Liver (tissue), 9 donors: Measurements from ENCODE around the gene SLC9B2. TPM values are rescaled to one million over a fixed set of nuclear protein-coding genes. Genes with fewer than 3 reads are reported as not detected.
A peak's percentile ranks its signal among the peaks of the same experiment; 100 is the strongest.

ENCODE experiments used
- DNase-seq: peaks from one replicate; pipeline ENCODE4 v3.0.0-alpha.2; 2017; ENCODE audit warnings: low spot score
- H3K27ac ChIP-seq, 2 donors: one replicate each; pipeline ENCODE4 v1.7.0; 2013; ENCODE audit warnings: inconsistent platforms in 2 of 2, low read length in 2 of 2, control low read depth in 1 of 2, low read depth in 1 of 2, mild to moderate bottlenecking in 1 of 2
- H3K27me3 ChIP-seq, 4 donors: one replicate each; pipeline versions ENCODE4 v1.6.1 to v1.7.0; 2013; ENCODE audit warnings: low read length in 3 of 4, inconsistent platforms in 1 of 4, mild to moderate bottlenecking in 1 of 4, moderate library complexity in 1 of 4; ENCODE audit not compliant: control insufficient read depth in 4 of 4, insufficient read depth in 4 of 4
- H3K36me3 ChIP-seq, 4 donors: one replicate each; pipeline versions ENCODE4 v1.6.1 to v1.7.0; 2013; ENCODE audit warnings: low read length in 3 of 4, mild to moderate bottlenecking in 3 of 4, low read depth in 1 of 4, moderate library complexity in 1 of 4; ENCODE audit not compliant: control insufficient read depth in 4 of 4, insufficient read depth in 3 of 4
- H3K4me1 ChIP-seq, 4 donors: one replicate each; pipeline versions ENCODE4 v1.6.1 to v1.7.0; 2013; ENCODE audit warnings: low read length in 3 of 4, mild to moderate bottlenecking in 3 of 4, moderate library complexity in 1 of 4; ENCODE audit not compliant: control insufficient read depth in 4 of 4, insufficient read depth in 4 of 4
- H3K4me3 ChIP-seq, 3 donors: one replicate each; pipeline versions ENCODE4 v1.6.1 to v1.7.0; 2013; ENCODE audit warnings: low read length in 3 of 3, control low read depth in 1 of 3, low read depth in 1 of 3, mild to moderate bottlenecking in 1 of 3
- H3K9ac ChIP-seq, 2 donors: one replicate each; pipeline ENCODE4 v1.7.0; 2013; ENCODE audit warnings: low read length in 2 of 2, mild to moderate bottlenecking in 2 of 2, moderate library complexity in 2 of 2, control low read depth in 1 of 2, low read depth in 1 of 2
- H3K9me3 ChIP-seq, 4 donors: one replicate each; pipeline versions ENCODE4 v1.6.1 to v1.7.0; 2013; ENCODE audit warnings: low read length in 3 of 4; ENCODE audit not compliant: control insufficient read depth in 4 of 4
- ATF3 ChIP-seq: IDR thresholded peaks from 2 replicates; pipeline ENCODE4 v1.6.1; 2016; ENCODE audit warnings: antibody characterized with exemption
- CTCF ChIP-seq: fragments of 150-350 bp; IDR thresholded peaks from 2 replicates; pipeline ENCODE4 v1.5.1; 2017; ENCODE audit warnings: improper control_type of control experiment, low read depth, low read length; ENCODE audit not compliant: missing input control
- EGR1 ChIP-seq, 2 donors: IDR thresholded peaks; 2 replicates each; pipeline ENCODE4 v1.6.1; 2016 to 2018; ENCODE audit warnings: antibody characterized with exemption in 2 of 2, low read depth in 2 of 2
- FOXA1 ChIP-seq: IDR thresholded peaks from 2 replicates; pipeline ENCODE4 v1.6.1; 2016; ENCODE audit warnings: antibody characterized with exemption
- FOXA2 ChIP-seq: IDR thresholded peaks from 2 replicates; pipeline ENCODE4 v1.6.1; 2016; ENCODE audit warnings: antibody characterized with exemption
- GABPA ChIP-seq, 2 donors: IDR thresholded peaks in 1 of 2; conservative IDR thresholded peaks in 1 of 2; 2 replicates each; pipeline ENCODE4 v1.6.1; 2016; ENCODE audit warnings: antibody characterized with exemption in 2 of 2, mild to moderate bottlenecking in 1 of 2, moderate library complexity in 1 of 2
- HNF4A ChIP-seq, 2 donors: conservative IDR thresholded peaks; 2 replicates each; pipeline ENCODE4 v1.6.1; 2016; ENCODE audit warnings: antibody characterized with exemption in 2 of 2, mild to moderate bottlenecking in 2 of 2
- HNF4G ChIP-seq: IDR thresholded peaks from 2 replicates; pipeline ENCODE4 v1.6.1; 2016; ENCODE audit warnings: antibody characterized with exemption
- JUND ChIP-seq, 2 donors: IDR thresholded peaks; 2 replicates each; pipeline ENCODE4 v1.6.1; 2016; ENCODE audit warnings: antibody characterized with exemption in 2 of 2
- MAX ChIP-seq: IDR thresholded peaks from 2 replicates; pipeline ENCODE4 v1.6.1; 2016; ENCODE audit warnings: antibody characterized with exemption
- NR2F2 ChIP-seq: IDR thresholded peaks from 2 replicates; pipeline ENCODE4 v1.6.1; 2016; ENCODE audit warnings: antibody characterized with exemption
- RAD21 ChIP-seq, 2 donors: IDR thresholded peaks; 2 replicates each; pipeline ENCODE4 v1.6.1; 2016; ENCODE audit warnings: antibody characterized with exemption in 2 of 2, mild to moderate bottlenecking in 2 of 2
- REST ChIP-seq: IDR thresholded peaks from 2 replicates; pipeline ENCODE4 v1.6.1; 2016; ENCODE audit warnings: antibody characterized with exemption, mild to moderate bottlenecking
- RXRA ChIP-seq, 2 donors: IDR thresholded peaks; 2 replicates each; pipeline ENCODE4 v1.6.1; 2017 to 2018; ENCODE audit warnings: antibody characterized with exemption in 2 of 2, mild to moderate bottlenecking in 1 of 2
- SP1 ChIP-seq: IDR thresholded peaks from 2 replicates; pipeline ENCODE4 v1.6.1; 2018; ENCODE audit warnings: antibody characterized with exemption, mild to moderate bottlenecking
- TAF1 ChIP-seq: conservative IDR thresholded peaks from 2 replicates; pipeline ENCODE4 v1.6.1; 2016; ENCODE audit warnings: antibody characterized with exemption, mild to moderate bottlenecking
- YY1 ChIP-seq: IDR thresholded peaks from 2 replicates; pipeline ENCODE4 v1.6.1; 2016; ENCODE audit warnings: antibody characterized with exemption, mild to moderate bottlenecking
- ZBTB33 ChIP-seq: IDR thresholded peaks from 2 replicates; pipeline ENCODE4 v1.6.1; 2016; ENCODE audit warnings: antibody characterized with exemption
- WGBS: extraction: QIAGEN DNeasy Blood & Tissue Kit; methylation state at CpG from one replicate; pipeline ENCODE4 v1.1.7; 2013; 5-methylcytosine and 5-hydroxymethylcytosine counted together
- polyA plus RNA-seq, 2 donors: library from polyadenylated mRNA; stranded (reverse) in 1 of 2; unstranded in 1 of 2; fragments of 200-250 nt in 1 of 2; fragments of >200 nt in 1 of 2; fragmentation: Nextera tagmentation in 1 of 2; extraction: Ambion mirVana in 1 of 2; gene quantifications; one replicate each; pipeline versions ENCODE4 v1.2.1 to v1.2.3, GENCODE V29; 2013 to 2015
- total RNA-seq, 2 donors: library from RNA; depleted of rRNA; stranded (reverse); fragments of >200 nt; gene quantifications; one replicate each; pipeline ENCODE4 v1.2.3, GENCODE V29; 2014
- donor health status: healthy.
- donor health status: healthy.
- donor health status: healthy.
- donor health status: healthy.
- donor health status: healthy.

SLC9B2 gene
- total and polyA plus RNA-seq, 4 donors: 23.7 to 47.0 (median 34.5) TPM

GRCh38 chr4:103018391-103019307 lies 57.9 kb downstream of the SLC9B2 start:
- Histone ChIP-seq H3K4me1 (peaks cover 0 to 11% (median 0%) of the 10 kb centered on the region in 4 donors), H3K4me3 (peak overlapping the region; percentile 27 to 71 (median 44)), H3K36me3 (no peaks in the 10 kb centered on the region), H3K27ac (peak overlapping the region; percentile 79 to 86), H3K9me3 (no peaks in the 10 kb centered on the region), H3K9ac (peak overlapping the region; percentile 87 to 99), H3K27me3 (no peaks in the 10 kb centered on the region)
- peak; percentile 37 for DNase-seq
- WGBS: 50% methylated on average over 8 of the region's 8 CpGs
- no peak for TF ChIP-seq JUND (IDR thresholded peaks at IDR 0.05)
- no peak for TF ChIP-seq RAD21 (IDR thresholded peaks at IDR 0.05)
- no peak for TF ChIP-seq SP1
- TF ChIP-seq EGR1 (IDR thresholded peaks at IDR 0.05; ENCODE audit: low read depth in 2 of 2): no peak
- TF ChIP-seq HNF4G: no peak
- no peak for TF ChIP-seq RXRA (IDR thresholded peaks at IDR 0.05)
- no peak for TF ChIP-seq CTCF
- no peak for TF ChIP-seq REST
- no peak for TF ChIP-seq FOXA2
- no peak for TF ChIP-seq ATF3
- no peak for TF ChIP-seq HNF4A (conservative IDR thresholded peaks at IDR 0.05)
- no peak for TF ChIP-seq NR2F2
- TF ChIP-seq MAX: no peak
- no peak for TF ChIP-seq ZBTB33
- TF ChIP-seq TAF1: no peak
- no peak for TF ChIP-seq FOXA1
- no peak for TF ChIP-seq GABPA (IDR thresholded peaks at IDR 0.05 in 1 of 2, conservative IDR thresholded peaks at IDR 0.05 in 1 of 2)
- TF ChIP-seq YY1: no peak
